Middle frontal gyrus (tissue), 1 donor: ENCODE measurements around the gene CPED1.

Experiments used
- DNase-seq: peaks from one replicate; pipeline ENCODE4 v3.0.0-alpha.2; 2015; ENCODE audit warnings: low spot score; ENCODE audit errors: extremely low spot score

CPED1 gene

GRCh38 chr7:120988591-120989256, at the start of gene CPED1:
CPED1 (plus strand) TSS chr7:120988711; CDS start chr7:120989622, 911 bp downstream.
- DNase-seq, result no peak

- no peak for DNase-seq
Observed at GRCh38 chr7:120939345-120939744, 49.2 kb upstream of the CPED1 start.

- DNase-seq, result no peak
Observed at GRCh38 chr7:120941064-120941463, 47.4 kb upstream of the CPED1 start.

GRCh38 chr7:120941856-120942255, 46.7 kb upstream of the CPED1 start:
- no peak for DNase-seq

GRCh38 chr7:120942861-120943260, 45.6 kb upstream of the CPED1 start:
- no peak for DNase-seq

- DNase-seq, result no peak
Observed at GRCh38 chr7:120944826-120945562, 43.5 kb upstream of the CPED1 start.

GRCh38 chr7:120947980-120948379, 40.5 kb upstream of the CPED1 start:
- no peak for DNase-seq

- no peak for DNase-seq
Observed at GRCh38 chr7:120949393-120949911, 39.1 kb upstream of the CPED1 start.

- DNase-seq, result no peak
Observed at GRCh38 chr7:120949998-120950538, 38.4 kb upstream of the CPED1 start.

- DNase-seq, result peak; percentile 96
Observed at GRCh38 chr7:120950539-120951308, 37.8 kb upstream of the CPED1 start, which contains the start of gene ING3. ING3 (plus strand) TSS chr7:120950777; CDS start chr7:120950897, 120 bp downstream.

GRCh38 chr7:120951309-120951699, 37.2 kb upstream of the CPED1 start:
- no peak for DNase-seq

- DNase-seq, result no peak
Observed at GRCh38 chr7:120951826-120952225, 36.7 kb upstream of the CPED1 start.

GRCh38 chr7:120955577-120956149, 32.8 kb upstream of the CPED1 start:
- DNase-seq, result no peak

GRCh38 chr7:120959929-120960484, 28.5 kb upstream of the CPED1 start:
- DNase-seq, result no peak

GRCh38 chr7:120960714-120961113, 27.8 kb upstream of the CPED1 start:
- DNase-seq, result no peak

GRCh38 chr7:120961638-120962173, 26.8 kb upstream of the CPED1 start:
- no peak for DNase-seq

- DNase-seq, result no peak
Observed at GRCh38 chr7:120964088-120964487, 24.4 kb upstream of the CPED1 start.

- no peak for DNase-seq
Observed at GRCh38 chr7:120966961-120967360, 21.6 kb upstream of the CPED1 start.

- DNase-seq, result no peak
Observed at GRCh38 chr7:120973849-120974248, 14.7 kb upstream of the CPED1 start.

- no peak for DNase-seq
Observed at GRCh38 chr7:120979765-120980499, 8.6 kb upstream of the CPED1 start.
